OCI-LY1 (cell line): ENCODE results near the gene NTF3.

Source experiments
- H2AFZ ChIP-seq: fragments of 200-600 bp; sonication (generic), shearing (Covaris generic); 2 replicates; pipeline ENCODE4 v1.6.0; 2014; ENCODE audit warnings: antibody characterized with exemption, mild to moderate bottlenecking, low read length
- H3F3A ChIP-seq: fragments of 200-600 bp; sonication (generic), shearing (Covaris generic); 2 replicates; pipeline ENCODE4 v1.6.0; 2014; ENCODE audit warnings: mild to moderate bottlenecking, antibody characterized with exemption, low read length, moderate library complexity; ENCODE audit not compliant: insufficient read depth
- H3K27ac ChIP-seq: fragments of 200-600 bp; sonication (generic); 2 replicates; pipeline ENCODE4 v1.5.1; 2014; ENCODE audit warnings: low read length, mixed run types, mild to moderate bottlenecking, low read depth; ENCODE audit not compliant: poor library complexity, severe bottlenecking
- H3K27me3 ChIP-seq: fragments of 200-600 bp; sonication (generic); 2 replicates; pipeline ENCODE4 v1.6.0; 2014; ENCODE audit warnings: antibody characterized with exemption, mild to moderate bottlenecking, low read length, moderate library complexity; ENCODE audit not compliant: insufficient read depth
- H3K36me3 ChIP-seq: fragments of 200-600 bp; sonication (generic); 2 replicates; pipeline ENCODE4 v1.6.1; 2014; ENCODE audit warnings: mild to moderate bottlenecking, antibody characterized with exemption, low read length, moderate library complexity, mixed read lengths; ENCODE audit not compliant: insufficient read depth
- H3K4me1 ChIP-seq: fragments of 200-600 bp; sonication (generic); 2 replicates; pipeline ENCODE4 v1.5.1; 2014; ENCODE audit warnings: mild to moderate bottlenecking, low read length, moderate library complexity; ENCODE audit not compliant: insufficient read depth, severe bottlenecking
- H3K4me2 ChIP-seq: fragments of 200-600 bp; sonication (generic), shearing (Covaris generic); 2 replicates; pipeline ENCODE4 v1.6.1; 2014; ENCODE audit warnings: low read length
- H3K4me3 ChIP-seq: fragments of 200-600 bp; sonication (generic); 2 replicates; pipeline ENCODE4 v1.5.1; 2014; ENCODE audit warnings: low read length, low read depth, mild to moderate bottlenecking, mixed read lengths; ENCODE audit not compliant: poor library complexity, severe bottlenecking
- H3K79me2 ChIP-seq: fragments of 200-600 bp; shearing (Covaris generic); 2 replicates; pipeline ENCODE4 v1.6.1; 2016; ENCODE audit warnings: mixed run types, low read length, mixed read lengths; ENCODE audit not compliant: insufficient read depth
- H3K9ac ChIP-seq: fragments of 200-600 bp; sonication (generic), shearing (Covaris generic); 2 replicates; pipeline ENCODE4 v1.6.1; 2014; ENCODE audit warnings: mild to moderate bottlenecking, low read length, mixed read lengths
- H3K9me2 ChIP-seq: fragments of 200-600 bp; sonication (generic), shearing (Covaris generic); 2 replicates; pipeline ENCODE4 v1.6.1; 2014; ENCODE audit warnings: low read depth, mild to moderate bottlenecking, low read length, mixed read lengths
- H3K9me3 ChIP-seq: fragments of 200-600 bp; shearing (Covaris generic); 2 replicates; pipeline ENCODE4 v1.6.1; 2014; ENCODE audit warnings: low read length, mixed read lengths
- H4K20me1 ChIP-seq: fragments of 200-600 bp; sonication (generic), shearing (Covaris generic); 2 replicates; pipeline ENCODE4 v1.6.0; 2016; ENCODE audit warnings: mild to moderate bottlenecking, low read length; ENCODE audit not compliant: insufficient read depth
- EZH2 ChIP-seq: fragments of 200-600 bp; sonication (generic), shearing (Covaris generic); IDR thresholded peaks from 2 replicates; pipeline ENCODE4 v1.8.0; 2017; ENCODE audit warnings: borderline replicate concordance, mixed run types, mild to moderate bottlenecking, antibody characterized with exemption, low read length, moderate library complexity, mixed read lengths
- TF ChIP-seq, protein P1 (sequence below): fragments of 200-600 bp; sonication (generic), shearing (Covaris generic); IDR thresholded peaks from 2 replicates; pipeline ENCODE4 v1.5.1; 2017; ENCODE audit warnings: mild to moderate bottlenecking, antibody characterized with exemption, low read length, moderate library complexity, mixed read lengths

The NTF3 gene

GRCh38 chr12:5409619-5410018 is 22.3 kb upstream of the NTF3 start:
- Histone ChIP-seq H3K27me3 (no peaks in the 10 kb centered on the region), H3K4me1 (no peaks in the 10 kb centered on the region), H3K9me2 (no peaks in the 10 kb centered on the region), H3K4me3 (no peak overlapping the region), H3K36me3 (no peaks in the 10 kb centered on the region), H3K4me2 (no peak overlapping the region), H4K20me1 (no peaks in the 10 kb centered on the region), H3K9ac (no peak overlapping the region), H2AFZ (no peak overlapping the region), H3F3A (no peaks in the 10 kb centered on the region), H3K79me2 (no peaks in the 10 kb centered on the region), H3K9me3 (no peaks in the 10 kb centered on the region), H3K27ac (no peak overlapping the region)
- no peak for TF ChIP-seq EZH2
- TF ChIP-seq, protein P1, sequence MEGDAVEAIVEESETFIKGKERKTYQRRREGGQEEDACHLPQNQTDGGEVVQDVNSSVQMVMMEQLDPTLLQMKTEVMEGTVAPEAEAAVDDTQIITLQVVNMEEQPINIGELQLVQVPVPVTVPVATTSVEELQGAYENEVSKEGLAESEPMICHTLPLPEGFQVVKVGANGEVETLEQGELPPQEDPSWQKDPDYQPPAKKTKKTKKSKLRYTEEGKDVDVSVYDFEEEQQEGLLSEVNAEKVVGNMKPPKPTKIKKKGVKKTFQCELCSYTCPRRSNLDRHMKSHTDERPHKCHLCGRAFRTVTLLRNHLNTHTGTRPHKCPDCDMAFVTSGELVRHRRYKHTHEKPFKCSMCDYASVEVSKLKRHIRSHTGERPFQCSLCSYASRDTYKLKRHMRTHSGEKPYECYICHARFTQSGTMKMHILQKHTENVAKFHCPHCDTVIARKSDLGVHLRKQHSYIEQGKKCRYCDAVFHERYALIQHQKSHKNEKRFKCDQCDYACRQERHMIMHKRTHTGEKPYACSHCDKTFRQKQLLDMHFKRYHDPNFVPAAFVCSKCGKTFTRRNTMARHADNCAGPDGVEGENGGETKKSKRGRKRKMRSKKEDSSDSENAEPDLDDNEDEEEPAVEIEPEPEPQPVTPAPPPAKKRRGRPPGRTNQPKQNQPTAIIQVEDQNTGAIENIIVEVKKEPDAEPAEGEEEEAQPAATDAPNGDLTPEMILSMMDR, result no peak

DNA sequence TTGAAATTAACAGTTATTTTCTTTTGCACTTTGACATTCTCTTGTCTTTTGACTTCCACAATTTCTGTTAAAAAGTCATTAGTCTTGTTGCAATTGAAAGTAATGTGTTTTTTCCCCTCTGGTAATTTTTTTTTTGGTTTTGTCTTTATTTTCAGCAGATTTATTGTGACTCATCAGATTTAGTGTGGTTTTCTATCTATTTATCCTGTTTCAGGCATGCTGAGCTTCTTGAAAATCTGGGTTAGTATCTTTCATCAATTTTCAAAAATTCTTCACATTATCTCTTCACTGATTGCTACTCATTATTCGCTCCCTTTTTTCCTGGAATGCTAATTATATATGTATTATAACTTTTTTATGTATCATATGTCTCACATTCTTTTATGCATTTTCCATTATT is 15.3 kb upstream of the NTF3 start:
- Histone ChIP-seq H3K9ac (no peak overlapping the region), H3K4me3 (no peak overlapping the region), H3K4me2 (no peak overlapping the region), H3K27ac (no peak overlapping the region), H3K27me3 (no peaks in the 10 kb centered on the region), H3K9me3 (no peaks in the 10 kb centered on the region), H3K9me2 (no peaks in the 10 kb centered on the region), H3K4me1 (no peaks in the 10 kb centered on the region), H2AFZ (no peak overlapping the region), H4K20me1 (no peaks in the 10 kb centered on the region), H3K79me2 (no peaks in the 10 kb centered on the region), H3F3A (no peaks in the 10 kb centered on the region), H3K36me3 (no peaks in the 10 kb centered on the region)
- TF ChIP-seq, protein P1, result no peak
- no peak for TF ChIP-seq EZH2

GRCh38 chr12:5417500-5417899 is 14.4 kb upstream of the NTF3 start:
- no peaks in the 10 kb centered on the region for H3K9me3 ChIP-seq
- H3K27me3 ChIP-seq, result no peaks in the 10 kb centered on the region
- H3F3A ChIP-seq, result no peaks in the 10 kb centered on the region
- H3K27ac ChIP-seq, result no peak overlapping the region
- no peak overlapping the region for H3K9ac ChIP-seq
- H3K9me2 ChIP-seq, result no peaks in the 10 kb centered on the region
- no peak overlapping the region for H3K4me2 ChIP-seq
- H3K4me3 ChIP-seq, result no peak overlapping the region
- H4K20me1 ChIP-seq, result no peaks in the 10 kb centered on the region
- no peaks in the 10 kb centered on the region for H3K79me2 ChIP-seq
- H2AFZ ChIP-seq, result no peak overlapping the region
- H3K4me1 ChIP-seq, result no peaks in the 10 kb centered on the region
- no peaks in the 10 kb centered on the region for H3K36me3 ChIP-seq
- TF ChIP-seq, protein P1, result no peak
- no peak for TF ChIP-seq EZH2
